Adipose tissue (tissue), 3 donors: ENCODE results near the gene HSPA6. TPM values are rescaled to one million over a fixed set of nuclear protein-coding genes. Genes with fewer than 3 reads are reported as not detected.
"Not testable (repeated sequence)": the region's sequence is repeated elsewhere in the genome, so short reads cannot be mapped to it uniquely, and the experiment has no call there.

Experiments used
- H3K27ac ChIP-seq: one replicate; pipeline ENCODE4 v1.5.1; 2013; ENCODE audit warnings: low read depth, low read length
- WGBS, 3 donors: extraction: QIAGEN DNeasy Blood & Tissue Kit; methylation state at CpG; one replicate each; pipeline ENCODE4 v1.1.7; 2013; 5-methylcytosine and 5-hydroxymethylcytosine counted together
- polyA plus RNA-seq, 3 donors: library from polyadenylated mRNA; stranded (reverse); fragments of 200-250 nt; gene quantifications; one replicate each; pipeline ENCODE4 v1.2.3, GENCODE V29; 2013
- donor health status: healthy with polysubstance abuse.
- donor health status: Bipolar disorder and iron deficiency.
- donor health status: healthy.

HSPA6 gene
- polyA plus RNA-seq, 3 donors, result 0.76 to 49.1 (median 4.4) TPM

DNA sequence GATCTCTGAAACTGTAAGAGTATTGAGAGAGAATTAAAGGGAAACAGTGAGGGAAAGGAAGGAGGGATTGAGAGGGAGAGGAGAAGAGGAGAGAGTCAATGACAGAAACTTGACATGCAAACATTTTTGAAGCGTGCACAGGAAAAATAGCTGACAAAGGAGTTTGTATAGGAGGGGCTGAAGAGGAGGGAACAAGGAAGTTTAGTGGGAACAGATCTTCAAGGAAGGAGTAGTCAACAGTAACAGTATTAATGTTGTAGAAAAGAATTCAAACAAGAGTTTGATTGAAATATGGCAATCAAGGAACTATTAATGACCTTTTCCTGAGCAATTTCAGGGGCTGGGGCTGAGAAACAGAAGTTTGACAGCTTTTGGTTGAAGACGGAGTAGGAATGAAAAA lies 29.3 kb downstream of the HSPA6 start:
- H3K27ac ChIP-seq, result not testable (repeated sequence)
- WGBS, 3 donors, result 72 to 86% (median 79%) methylated on average over 1 of the region's 2 CpGs

DNA sequence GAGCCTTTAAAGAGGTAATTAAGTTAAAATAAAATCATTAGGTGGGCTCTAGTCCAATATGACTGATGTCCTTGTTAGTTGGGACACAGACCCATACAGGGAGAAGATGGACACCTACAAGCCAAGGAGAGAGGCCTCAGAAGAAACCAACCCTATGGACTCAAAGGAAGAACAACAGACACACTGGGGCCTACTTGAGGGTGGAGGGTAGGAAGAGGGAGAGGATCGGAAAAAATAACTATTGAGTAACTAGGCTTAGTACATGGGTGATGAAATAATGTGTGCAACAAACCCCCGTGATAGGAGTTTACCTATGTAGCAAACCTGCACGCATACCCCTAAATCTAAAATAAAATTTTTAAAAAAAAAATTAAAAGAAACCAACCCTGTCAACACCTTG lies 30.0 kb downstream of the HSPA6 start:
- WGBS, 3 donors, result 55 to 88% (median 67%) methylated on average over 3 of the region's 3 CpGs
- not testable (repeated sequence) for H3K27ac ChIP-seq

DNA sequence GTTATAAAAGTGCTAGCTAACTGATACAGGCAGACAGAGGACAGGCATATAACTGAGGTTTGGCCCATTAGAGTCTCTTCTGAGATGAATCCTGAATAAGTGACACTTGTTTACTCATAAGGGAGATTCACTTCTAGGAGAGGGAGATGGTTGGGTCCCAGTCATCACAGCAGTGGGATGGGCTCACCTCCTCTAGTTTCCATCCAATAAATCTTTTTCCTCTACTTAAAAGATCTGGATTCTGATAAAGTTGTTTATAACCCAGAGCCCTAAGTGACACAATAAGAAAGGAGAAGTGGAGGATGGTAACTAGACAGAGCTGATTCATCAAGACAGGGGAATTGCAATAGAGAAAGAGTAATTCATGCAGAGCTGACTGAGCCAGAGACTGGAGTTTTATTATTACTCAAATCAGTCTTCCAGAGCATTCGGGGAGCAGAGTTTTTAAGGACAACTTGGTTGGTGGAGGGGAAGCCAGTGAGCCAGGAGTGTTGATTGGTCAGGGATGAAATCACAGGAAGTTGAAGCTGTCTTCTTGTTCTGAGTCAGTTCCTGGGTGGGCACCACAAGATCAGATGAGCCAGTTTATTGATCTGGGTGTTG lies 30.6 kb downstream of the HSPA6 start:
- 9 to 55% (median 15%) methylated on average over 1 of the region's 1 CpG for WGBS, 3 donors
- H3K27ac ChIP-seq, result not testable (repeated sequence)

DNA sequence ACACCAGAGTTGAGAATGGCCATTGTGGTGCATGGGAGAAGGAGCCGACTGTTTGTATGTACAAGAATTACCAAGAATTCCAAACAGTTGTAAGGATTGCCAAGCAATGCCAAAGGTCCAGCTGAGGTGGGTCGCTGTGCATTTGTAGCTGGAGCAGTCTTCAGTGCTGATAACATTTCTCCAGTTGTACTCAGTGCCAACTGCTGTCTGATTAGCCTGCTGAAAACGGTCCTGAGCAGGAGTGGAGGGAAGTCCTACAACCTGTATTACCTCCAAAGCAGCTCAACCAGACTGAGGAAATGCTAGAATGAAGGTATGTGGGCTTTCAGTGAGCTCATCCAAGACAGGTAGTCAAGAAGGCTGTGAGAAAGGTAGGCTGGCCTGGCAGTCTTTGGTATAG lies 31.8 kb downstream of the HSPA6 start:
- not testable (repeated sequence) for H3K27ac ChIP-seq
- WGBS, 3 donors, result 52 to 79% (median 58%) methylated on average over 3 of the region's 3 CpGs

DNA sequence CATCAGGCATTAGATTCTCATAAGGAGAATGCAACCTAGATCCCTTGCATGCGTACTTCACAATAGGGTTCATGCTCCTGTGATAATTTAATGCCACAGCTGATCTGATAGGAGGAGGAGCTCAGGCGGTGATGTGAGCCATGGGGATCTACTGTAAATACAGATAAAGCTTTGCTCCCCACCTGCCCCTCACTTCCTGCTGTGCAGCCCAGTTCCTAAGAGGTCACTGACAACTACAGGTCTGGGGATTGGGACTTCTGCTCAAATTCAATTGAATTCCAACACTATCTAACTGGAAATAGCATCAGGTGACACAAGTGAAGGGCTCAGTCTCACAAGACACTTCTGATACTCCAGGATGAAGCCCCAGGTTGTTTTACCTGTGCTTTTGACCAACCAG lies 32.6 kb downstream of the HSPA6 start:
- 86 to 95% (median 87%) methylated on average over 1 to 2 of the region's 2 CpGs for WGBS, 3 donors
- not testable (repeated sequence) for H3K27ac ChIP-seq

DNA sequence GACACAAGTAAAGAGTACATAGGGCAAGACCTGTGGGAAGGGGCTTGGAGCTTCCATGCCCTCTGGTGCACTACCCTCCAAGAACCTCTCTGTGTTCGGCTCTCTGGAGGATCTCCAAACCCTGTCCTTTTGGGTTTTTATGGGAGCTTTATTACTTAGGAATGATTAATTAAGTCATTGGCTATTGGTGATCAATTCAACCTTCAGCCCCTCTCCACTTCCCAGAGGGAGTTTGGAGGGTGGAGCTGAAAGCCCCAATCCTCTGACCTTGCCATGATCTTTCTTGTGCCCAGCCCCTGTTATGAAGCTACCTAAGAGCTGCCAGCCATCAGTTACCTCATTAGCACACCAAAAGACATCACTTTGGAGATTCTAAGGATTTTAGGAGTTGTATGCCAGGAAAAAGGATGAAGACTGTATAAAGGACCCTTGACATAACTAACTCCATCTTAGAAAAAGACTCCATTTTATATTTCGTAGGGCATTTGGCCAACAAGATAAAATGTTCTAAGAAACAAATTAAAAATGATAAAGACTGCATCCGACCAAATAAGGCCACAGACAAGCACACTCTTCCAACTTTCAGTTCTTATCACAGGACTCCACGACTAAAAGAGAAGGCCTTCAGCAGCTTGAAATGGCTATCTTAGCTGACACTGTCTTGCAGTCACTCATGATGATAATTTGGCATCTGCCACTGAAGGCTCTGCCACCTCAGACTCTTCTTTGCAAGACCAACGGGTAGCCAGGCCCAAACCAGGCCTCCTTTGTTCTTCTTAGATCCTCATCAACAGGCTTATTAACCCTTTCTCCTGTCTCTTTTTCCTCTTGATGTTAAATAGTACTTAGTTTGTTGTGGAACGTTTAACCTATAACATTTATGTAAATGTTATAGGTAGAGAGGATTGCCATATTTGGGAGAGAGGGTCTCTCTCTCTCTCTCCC lies 33.4 kb downstream of the HSPA6 start:
- H3K27ac ChIP-seq, result not testable (repeated sequence)
- 49 to 77% (median 72%) methylated on average over 5 of the region's 6 CpGs for WGBS, 3 donors

DNA sequence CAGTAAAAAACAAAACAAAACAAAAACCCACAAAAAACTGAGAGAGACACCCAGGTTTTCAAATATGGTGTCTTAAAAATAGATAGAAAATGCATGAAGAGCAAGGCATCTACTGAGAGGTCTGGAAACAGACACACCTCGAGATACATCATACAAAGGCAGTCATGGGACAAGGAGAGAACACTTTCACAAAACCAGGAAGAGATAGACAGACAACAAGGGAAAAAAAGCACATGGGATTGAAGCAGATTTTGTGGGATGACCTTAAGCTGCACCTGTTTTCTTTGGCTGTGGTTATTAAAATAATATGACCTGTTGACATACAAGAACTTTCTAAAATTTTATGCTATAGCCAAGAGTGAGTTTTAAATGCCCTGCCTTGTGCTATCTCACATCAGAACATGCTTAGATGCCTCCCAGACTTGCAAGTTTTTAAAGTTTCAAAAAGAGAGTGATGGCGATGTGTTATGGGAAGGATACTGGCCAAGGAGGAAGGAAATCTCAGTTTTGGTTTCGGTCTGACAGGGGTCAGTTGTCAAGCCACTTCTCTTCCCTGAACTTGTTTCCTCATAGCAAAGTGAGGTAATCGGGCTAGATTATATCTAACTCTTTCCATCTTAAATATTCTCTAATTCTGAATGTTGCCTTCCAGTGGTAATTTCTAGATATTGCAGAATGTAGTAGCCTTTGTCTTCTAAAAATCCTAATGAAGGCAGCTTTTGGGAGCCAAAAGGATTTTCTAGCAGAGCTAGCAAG lies 36.8 kb downstream of the HSPA6 start:
- 36 to 52% (median 38%) methylated on average over 4 of the region's 4 CpGs for WGBS, 3 donors
- H3K27ac ChIP-seq, result not testable (repeated sequence)

DNA sequence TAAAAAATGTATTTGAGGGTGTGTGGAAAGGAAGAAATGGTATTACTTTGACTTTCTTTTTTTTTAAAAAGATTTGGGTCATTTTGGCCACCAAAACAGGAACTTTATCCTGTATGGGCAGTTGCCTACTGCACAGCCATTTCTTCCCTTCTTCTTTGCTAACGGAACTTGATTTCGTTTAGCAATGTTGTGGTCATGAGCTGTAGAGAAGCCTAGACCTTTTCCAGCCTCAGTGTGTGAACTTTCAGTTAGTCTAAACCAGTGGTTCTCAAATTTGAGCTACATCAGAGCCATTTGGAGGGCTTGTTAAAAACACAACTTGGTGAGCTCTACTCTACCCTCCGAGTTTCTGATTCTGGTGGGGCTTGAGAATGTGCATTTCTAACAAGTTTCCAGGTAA lies 38.1 kb downstream of the HSPA6 start:
- not testable (repeated sequence) for H3K27ac ChIP-seq
- 62 to 69% (median 67%) methylated on average over 1 to 2 of the region's 3 CpGs for WGBS, 3 donors

DNA sequence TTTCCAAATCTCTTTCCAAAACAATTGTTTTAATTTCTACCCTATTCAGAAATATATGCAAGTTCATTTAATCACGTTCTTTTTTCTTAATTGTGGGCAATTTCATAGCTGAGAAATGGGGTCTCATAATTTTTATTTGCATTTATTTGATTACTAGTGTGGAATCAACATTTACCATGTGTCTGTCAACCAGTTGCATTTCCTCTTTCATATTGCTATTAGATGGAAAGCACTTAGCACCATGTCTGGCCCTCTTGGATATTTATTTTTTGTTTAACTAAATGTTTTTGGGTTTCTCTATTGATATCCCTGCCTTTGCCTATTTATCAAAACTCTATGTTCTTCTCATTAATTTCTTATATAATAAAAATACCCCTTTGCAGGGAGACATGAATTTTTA lies 39.2 kb downstream of the HSPA6 start:
- H3K27ac ChIP-seq, result not testable (repeated sequence)
- WGBS, 3 donors, result 30 to 68% (median 65%) methylated on average over 1 of the region's 1 CpG

DNA sequence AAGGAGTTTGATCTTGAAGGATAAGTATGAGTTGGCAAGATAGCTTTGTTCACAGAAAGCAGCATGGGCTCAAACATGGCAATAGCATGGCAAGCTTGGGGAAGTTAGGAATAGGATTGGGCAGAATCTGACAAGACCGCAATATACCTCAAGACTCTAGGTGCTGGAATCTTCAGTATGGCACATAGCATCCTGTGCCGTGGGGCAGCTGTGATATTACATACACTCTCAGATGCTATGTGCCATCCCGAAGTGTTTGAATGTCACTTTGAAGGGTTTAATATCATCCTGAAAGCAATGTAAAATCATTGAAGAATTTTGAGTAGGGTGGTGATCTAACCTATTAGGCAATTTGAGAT lies 42.2 kb downstream of the HSPA6 start:
- 93 to 100% (median 96%) methylated on average over 1 of the region's 3 CpGs for WGBS, 3 donors
- not testable (repeated sequence) for H3K27ac ChIP-seq

DNA sequence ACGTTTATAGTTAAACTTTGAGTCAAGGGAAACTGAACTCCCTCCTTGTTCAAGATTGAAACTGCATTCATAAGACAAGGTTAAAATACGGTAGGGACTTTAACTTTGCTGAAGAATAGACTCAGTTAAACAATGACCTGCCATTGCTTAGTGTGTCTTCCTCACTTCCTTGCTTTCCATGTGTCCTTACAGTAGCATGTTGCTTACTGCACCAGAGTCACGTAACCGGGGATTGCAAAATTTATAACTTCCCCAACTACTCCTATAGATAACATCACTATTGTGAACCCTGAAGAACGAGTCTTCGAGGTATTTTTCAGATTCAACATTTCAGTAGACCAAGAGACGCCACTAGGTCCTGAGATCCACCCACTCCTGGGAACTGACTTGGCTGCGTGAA lies 47.4 kb downstream of the HSPA6 start:
- not testable (repeated sequence) for H3K27ac ChIP-seq
- WGBS, 3 donors, result 33 to 85% (median 36%) methylated on average over 1 to 2 of the region's 8 CpGs

Other genes starting within 250 kb of the HSPA6 start
- 1 to 10 TPM; 1.2 to 3.5 (median 2.6) TPM for gene MPZ, start 214.6 kb upstream of the HSPA6 start, polyA plus RNA-seq
- 100 to 1,000 TPM in 2 of 3 donors, 10 to 100 TPM in 1; 76.3 to 230 (median 151) TPM for gene SDHC, start 210.2 kb upstream of the HSPA6 start, polyA plus RNA-seq
- under 1 TPM in 2 of 3 donors, not detected in 1; 0.10 to 0.63 TPM for gene CFAP126, start 156.7 kb upstream of the HSPA6 start, polyA plus RNA-seq
- 10 to 100 TPM in 2 of 3 donors, 1 to 10 TPM in 1; 5.6 to 47.9 (median 45.3) TPM for gene FCGR2A, start 19.1 kb upstream of the HSPA6 start, polyA plus RNA-seq
- gene FCGR3A, start 25.3 kb downstream of the HSPA6 start, polyA plus RNA-seq, result 10 to 100 TPM in 2 of 3 donors, 1 to 10 TPM in 1; 6.2 to 40.6 (median 32.5) TPM
- 10 to 100 TPM in 2 of 3 donors, under 1 TPM in 1; 0.36 to 28.2 (median 18.3) TPM for gene FCGR3B, start 106.6 kb downstream of the HSPA6 start, polyA plus RNA-seq
- gene FCGR2B, start 138.6 kb downstream of the HSPA6 start, polyA plus RNA-seq, result 10 to 100 TPM in 2 of 3 donors, 1 to 10 TPM in 1; 2.6 to 14.5 (median 12.8) TPM
- gene FCRLA, start 182.7 kb downstream of the HSPA6 start, polyA plus RNA-seq, result under 1 TPM in 2 of 3 donors, not detected in 1; 0.21 to 0.28 TPM
- under 1 TPM; 0.37 to 0.68 (median 0.45) TPM for gene FCRLB, start 197.0 kb downstream of the HSPA6 start, polyA plus RNA-seq
- gene DUSP12, start 225.2 kb downstream of the HSPA6 start, polyA plus RNA-seq, result 10 to 100 TPM; 15.0 to 26.2 (median 21.4) TPM
- 10 to 100 TPM in 1 of 3 donors, 1 to 10 TPM in 2; 4.4 to 14.9 (median 9.6) TPM for gene ATF6, start 241.8 kb downstream of the HSPA6 start, polyA plus RNA-seq